Measurements from ENCODE around the gene TRPV6.

Gene TRPV6

GRCh38 chr7:142868188-142868985 lies 17.2 kb downstream of the TRPV6 start:
- no peak for DNase-seq
- Histone ChIP-seq H3K27ac (ENCODE audit: low read length, poor library complexity, severe bottlenecking) (no peak overlapping the region), H2BK5ac (ENCODE audit: low read depth, low read length, poor library complexity, severe bottlenecking) (no peak overlapping the region), H3K4ac (ENCODE audit: low read depth in 1 of 2, low read length in 2 of 2) (no peak overlapping the region), H2BK12ac (ENCODE audit: low read length in 2 of 2) (no peak overlapping the region), H3K14ac (ENCODE audit: low read length in 2 of 2) (no peak overlapping the region), H2AK5ac (ENCODE audit: low read length, severe bottlenecking) (no peak overlapping the region), H3K4me3 (ENCODE audit: insufficient read depth in 1 of 2, low read depth in 1 of 2, low read length in 2 of 2) (no peak overlapping the region), H3K9me3 (ENCODE audit: control insufficient read depth, low read length) (no peaks in the 10 kb centered on the region), H4K91ac (ENCODE audit: low read length) (no peak overlapping the region), H3K79me1 (replicated peaks; ENCODE audit: low read length, poor library complexity, severe bottlenecking) (no peaks in the 10 kb centered on the region), H3K23ac (ENCODE audit: low read length in 2 of 2) (no peak overlapping the region), H3K27me3 (ENCODE audit: control insufficient read depth in 1 of 2, insufficient read depth in 1 of 2, low read length in 2 of 2) (no peaks in the 10 kb centered on the region), H3K4me2 (ENCODE audit: low read length, poor library complexity, severe bottlenecking) (no peak overlapping the region), H2BK120ac (ENCODE audit: low read depth, low read length) (no peak overlapping the region), H3K18ac (ENCODE audit: low read depth in 1 of 2, low read length in 2 of 2) (no peak overlapping the region), H3K4me1 (ENCODE audit: control insufficient read depth, insufficient read depth, low read depth, low read length) (peaks cover 2% of the 10 kb centered on the region), H4K8ac (ENCODE audit: low read length) (no peak overlapping the region), H2AFZ (ENCODE audit: low read depth, low read length) (no peak overlapping the region), H3K9ac (ENCODE audit: low read length) (no peak overlapping the region), H3K36me3 (ENCODE audit: control insufficient read depth in 1 of 2, insufficient read depth in 2 of 2, low read depth in 1 of 2, low read length in 2 of 2) (no peaks in the 10 kb centered on the region), H2BK15ac (ENCODE audit: low read depth, poor library complexity, severe bottlenecking) (no peak overlapping the region)
- WGBS: 89% methylated on average over 29 of the region's 31 CpGs

GRCh38 chr7:142867398-142868187 lies 18.0 kb downstream of the TRPV6 start:
- Histone ChIP-seq H4K91ac (ENCODE audit: low read length) (no peak overlapping the region), H3K27me3 (ENCODE audit: control insufficient read depth in 1 of 2, insufficient read depth in 1 of 2, low read length in 2 of 2) (no peaks in the 10 kb centered on the region), H3K4me2 (ENCODE audit: low read length, poor library complexity, severe bottlenecking) (no peak overlapping the region), H3K4me1 (ENCODE audit: control insufficient read depth, insufficient read depth, low read depth, low read length) (peaks cover 2% of the 10 kb centered on the region), H3K18ac (ENCODE audit: low read depth in 1 of 2, low read length in 2 of 2) (no peak overlapping the region), H3K27ac (ENCODE audit: low read length, poor library complexity, severe bottlenecking) (no peak overlapping the region), H2BK12ac (ENCODE audit: low read length in 2 of 2) (no peak overlapping the region), H3K14ac (ENCODE audit: low read length in 2 of 2) (no peak overlapping the region), H3K23ac (ENCODE audit: low read length in 2 of 2) (no peak overlapping the region), H2AK5ac (ENCODE audit: low read length, severe bottlenecking) (no peak overlapping the region), H3K36me3 (ENCODE audit: control insufficient read depth in 1 of 2, insufficient read depth in 2 of 2, low read depth in 1 of 2, low read length in 2 of 2) (no peaks in the 10 kb centered on the region), H3K4me3 (ENCODE audit: insufficient read depth in 1 of 2, low read depth in 1 of 2, low read length in 2 of 2) (no peak overlapping the region), H3K9ac (ENCODE audit: low read length) (no peak overlapping the region), H3K4ac (ENCODE audit: low read depth in 1 of 2, low read length in 2 of 2) (no peak overlapping the region), H2BK5ac (ENCODE audit: low read depth, low read length, poor library complexity, severe bottlenecking) (no peak overlapping the region), H3K9me3 (ENCODE audit: control insufficient read depth, low read length) (no peaks in the 10 kb centered on the region), H2AFZ (ENCODE audit: low read depth, low read length) (no peak overlapping the region), H4K8ac (ENCODE audit: low read length) (no peak overlapping the region), H3K79me1 (replicated peaks; ENCODE audit: low read length, poor library complexity, severe bottlenecking) (no peaks in the 10 kb centered on the region), H2BK15ac (ENCODE audit: low read depth, poor library complexity, severe bottlenecking) (no peak overlapping the region), H2BK120ac (ENCODE audit: low read depth, low read length) (no peak overlapping the region)
- 82% methylated on average over 15 of the region's 18 CpGs for WGBS
- DNase-seq: no peak

- Histone ChIP-seq H3K14ac (ENCODE audit: low read length in 2 of 2) (no peak overlapping the region), H2BK12ac (ENCODE audit: low read length in 2 of 2) (no peak overlapping the region), H3K4me2 (ENCODE audit: low read length, poor library complexity, severe bottlenecking) (no peak overlapping the region), H4K91ac (ENCODE audit: low read length) (no peak overlapping the region), H3K9ac (ENCODE audit: low read length) (no peak overlapping the region), H2BK5ac (ENCODE audit: low read depth, low read length, poor library complexity, severe bottlenecking) (no peak overlapping the region), H3K4me1 (ENCODE audit: control insufficient read depth, insufficient read depth, low read depth, low read length) (peaks cover 2% of the 10 kb centered on the region), H2BK15ac (ENCODE audit: low read depth, poor library complexity, severe bottlenecking) (no peak overlapping the region), H3K23ac (ENCODE audit: low read length in 2 of 2) (no peak overlapping the region), H2AK5ac (ENCODE audit: low read length, severe bottlenecking) (no peak overlapping the region), H2AFZ (ENCODE audit: low read depth, low read length) (no peak overlapping the region), H3K18ac (ENCODE audit: low read depth in 1 of 2, low read length in 2 of 2) (no peak overlapping the region), H3K9me3 (ENCODE audit: control insufficient read depth, low read length) (no peaks in the 10 kb centered on the region), H3K36me3 (ENCODE audit: control insufficient read depth in 1 of 2, insufficient read depth in 2 of 2, low read depth in 1 of 2, low read length in 2 of 2) (no peaks in the 10 kb centered on the region), H3K79me1 (replicated peaks; ENCODE audit: low read length, poor library complexity, severe bottlenecking) (no peaks in the 10 kb centered on the region), H3K27me3 (ENCODE audit: control insufficient read depth in 1 of 2, insufficient read depth in 1 of 2, low read length in 2 of 2) (peaks cover 0 to 5% of the 10 kb centered on the region in 2 experiments), H3K4me3 (ENCODE audit: insufficient read depth in 1 of 2, low read depth in 1 of 2, low read length in 2 of 2) (no peak overlapping the region), H2BK120ac (ENCODE audit: low read depth, low read length) (no peak overlapping the region), H3K4ac (ENCODE audit: low read depth in 1 of 2, low read length in 2 of 2) (no peak overlapping the region), H4K8ac (ENCODE audit: low read length) (no peak overlapping the region), H3K27ac (ENCODE audit: low read length, poor library complexity, severe bottlenecking) (no peak overlapping the region)
- 69% methylated on average over 4 of the region's 4 CpGs for WGBS
- DNase-seq: no peak
Observed at GRCh38 chr7:142867097-142867378, 18.5 kb downstream of the TRPV6 start.

DNA sequence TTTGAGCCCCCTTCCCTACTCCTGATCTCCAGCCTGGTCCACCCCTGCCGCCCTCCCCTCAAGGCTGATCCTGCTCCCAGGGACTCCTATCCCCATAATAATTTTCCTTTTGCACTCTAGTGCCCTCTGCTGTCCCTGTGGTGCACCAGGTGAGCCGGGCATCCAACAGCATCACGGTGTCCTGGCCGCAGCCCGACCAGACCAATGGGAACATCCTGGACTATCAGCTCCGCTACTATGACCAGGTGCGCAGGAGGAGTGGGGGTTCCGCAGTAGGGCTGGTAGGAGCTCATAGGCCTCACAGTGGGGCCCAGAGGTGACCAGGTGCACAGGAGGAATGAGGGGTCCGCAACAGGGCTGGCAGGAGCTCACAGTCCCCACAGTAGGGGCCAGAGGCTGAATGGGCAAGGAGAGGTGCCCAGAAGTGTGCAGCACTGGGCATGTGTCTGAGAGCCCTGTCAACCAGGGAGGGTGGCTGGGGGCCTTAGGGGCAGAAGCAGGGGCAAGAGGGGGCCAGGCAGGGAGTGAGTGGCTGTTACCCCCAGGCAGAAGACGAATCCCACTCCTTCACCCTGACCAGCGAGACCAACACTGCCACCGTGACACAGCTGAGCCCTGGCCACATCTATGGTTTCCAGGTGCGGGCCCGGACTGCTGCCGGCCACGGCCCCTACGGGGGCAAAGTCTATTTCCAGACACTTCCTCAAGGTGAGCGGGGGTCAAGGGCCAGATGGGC lies 19.0 kb downstream of the TRPV6 start:
- Histone ChIP-seq H3K36me3 (ENCODE audit: control insufficient read depth in 1 of 2, insufficient read depth in 2 of 2, low read depth in 1 of 2, low read length in 2 of 2) (no peaks in the 10 kb centered on the region), H2BK12ac (ENCODE audit: low read length in 2 of 2) (no peak overlapping the region), H3K4me3 (ENCODE audit: insufficient read depth in 1 of 2, low read depth in 1 of 2, low read length in 2 of 2) (no peak overlapping the region), H4K8ac (ENCODE audit: low read length) (no peak overlapping the region), H3K18ac (ENCODE audit: low read depth in 1 of 2, low read length in 2 of 2) (no peak overlapping the region), H3K9me3 (ENCODE audit: control insufficient read depth, low read length) (no peaks in the 10 kb centered on the region), H3K23ac (ENCODE audit: low read length in 2 of 2) (no peak overlapping the region), H2AFZ (ENCODE audit: low read depth, low read length) (no peak overlapping the region), H3K27me3 (ENCODE audit: control insufficient read depth in 1 of 2, insufficient read depth in 1 of 2, low read length in 2 of 2) (peaks cover 0 to 9% of the 10 kb centered on the region in 2 experiments), H3K79me1 (replicated peaks; ENCODE audit: low read length, poor library complexity, severe bottlenecking) (no peaks in the 10 kb centered on the region), H2AK5ac (ENCODE audit: low read length, severe bottlenecking) (no peak overlapping the region), H2BK5ac (ENCODE audit: low read depth, low read length, poor library complexity, severe bottlenecking) (no peak overlapping the region), H2BK15ac (ENCODE audit: low read depth, poor library complexity, severe bottlenecking) (no peak overlapping the region), H2BK120ac (ENCODE audit: low read depth, low read length) (no peak overlapping the region), H3K14ac (ENCODE audit: low read length in 2 of 2) (no peak overlapping the region), H3K4me2 (ENCODE audit: low read length, poor library complexity, severe bottlenecking) (no peak overlapping the region), H4K91ac (ENCODE audit: low read length) (no peak overlapping the region), H3K4ac (ENCODE audit: low read depth in 1 of 2, low read length in 2 of 2) (no peak overlapping the region), H3K4me1 (ENCODE audit: control insufficient read depth, insufficient read depth, low read depth, low read length) (peaks cover 2% of the 10 kb centered on the region), H3K27ac (ENCODE audit: low read length, poor library complexity, severe bottlenecking) (no peak overlapping the region), H3K9ac (ENCODE audit: low read length) (no peak overlapping the region)
- no peak for DNase-seq
- 68% methylated on average over 16 of the region's 18 CpGs for WGBS
